GM23248 (cell line): ENCODE data around the gene SLC43A1. TPM values are rescaled to one million over a fixed set of nuclear protein-coding genes. Genes with fewer than 3 reads are reported as not detected.

Experiments used
- DNase-seq: peaks from one replicate; pipeline ENCODE4 v3.0.0-alpha.2; 2015
- H2AFZ ChIP-seq: fragments of 200-600 bp; sonication (generic); 2 replicates; pipeline ENCODE4 v1.6.1; 2016; ENCODE audit warnings: antibody characterized with exemption
- H3F3A ChIP-seq: fragments of 200-600 bp; sonication (generic); 2 replicates; pipeline ENCODE4 v1.6.1; 2016; ENCODE audit warnings: mild to moderate bottlenecking, antibody characterized with exemption, mixed run types; ENCODE audit not compliant: insufficient read depth
- H3K27ac ChIP-seq: fragments of 200-600 bp; sonication (generic); 2 replicates; pipeline ENCODE4 v1.5.1; 2016; ENCODE audit warnings: mild to moderate bottlenecking
- H3K27me3 ChIP-seq: fragments of 200-600 bp; sonication (generic); replicated peaks from 2 replicates; pipeline ENCODE4 v1.6.1; 2016; ENCODE audit warnings: mild to moderate bottlenecking; ENCODE audit not compliant: insufficient read depth
- H3K36me3 ChIP-seq: fragments of 200-600 bp; sonication (generic); 2 replicates; pipeline ENCODE4 v1.6.1; 2016; ENCODE audit warnings: low read depth, mild to moderate bottlenecking
- H3K4me1 ChIP-seq: fragments of 200-600 bp; sonication (generic); 2 replicates; pipeline ENCODE4 v1.6.1; 2016; ENCODE audit warnings: mild to moderate bottlenecking; ENCODE audit not compliant: insufficient read depth
- H3K4me2 ChIP-seq: fragments of 200-600 bp; sonication (generic); one replicate; pipeline ENCODE4 v1.6.1; 2016; ENCODE audit warnings: mild to moderate bottlenecking; ENCODE audit not compliant: unreplicated experiment
- H3K4me3 ChIP-seq: fragments of 200-600 bp; sonication (generic); 2 replicates; pipeline ENCODE4 v1.5.1; 2016; ENCODE audit warnings: mild to moderate bottlenecking
- H3K79me2 ChIP-seq: fragments of 200-600 bp; sonication (generic); 2 replicates; pipeline ENCODE4 v1.6.1; 2016; ENCODE audit warnings: mild to moderate bottlenecking; ENCODE audit not compliant: insufficient read depth
- H3K9ac ChIP-seq: fragments of 200-600 bp; sonication (generic); 2 replicates; pipeline ENCODE4 v1.6.1; 2016; ENCODE audit warnings: mild to moderate bottlenecking
- H3K9me2 ChIP-seq: fragments of 200-600 bp; sonication (generic); 2 replicates; pipeline ENCODE4 v1.6.1; 2016; ENCODE audit warnings: mixed run types, mild to moderate bottlenecking, moderate library complexity; ENCODE audit not compliant: insufficient read depth
- H3K9me3 ChIP-seq: fragments of 200-600 bp; sonication (generic); one replicate; pipeline ENCODE4 v1.6.1; 2017; ENCODE audit warnings: low read depth
- H4K20me1 ChIP-seq: fragments of 200-600 bp; sonication (generic); 2 replicates; pipeline ENCODE4 v1.6.0; 2016; ENCODE audit not compliant: insufficient read depth
- EZH2 ChIP-seq: fragments of 200-600 bp; sonication (generic); IDR thresholded peaks from 2 replicates; pipeline ENCODE4 v1.6.1; 2018; ENCODE audit warnings: antibody characterized with exemption, mild to moderate bottlenecking; ENCODE audit not compliant: insufficient read depth, poor library complexity, severe bottlenecking
- EZH2phosphoT487 ChIP-seq: fragments of 200-600 bp; sonication (generic); IDR thresholded peaks from 2 replicates; pipeline ENCODE4 v1.6.1; 2018; ENCODE audit warnings: antibody characterized with exemption, moderate library complexity, mild to moderate bottlenecking, low read depth; ENCODE audit not compliant: insufficient read depth
- WGBS, 2 experiments: methylation state at CpG; one replicate each; pipeline ENCODE4 v1.1.6; 2015 to 2017; ENCODE audit warnings: low lambda C conversion rate in 2 of 2, low coverage in 1 of 2; ENCODE audit errors: missing lambda C conversion rate in 2 of 2; 5-methylcytosine and 5-hydroxymethylcytosine counted together
- in situ Hi-C: fragments of 300-500 bp; cut with MboI; formaldehyde crosslinking; loops from 2 replicates; pipeline ENCODE4 v1.15.0; 2020
- polyA plus RNA-seq: library from polyadenylated mRNA; unstranded; fragments of >200 nt; fragmentation: Nextera tagmentation; extraction: Ambion mirVana; gene quantifications from 2 replicates; pipeline ENCODE4 v1.2.1, GENCODE V29; 2016
- total RNA-seq: library from RNA; depleted of rRNA; stranded (reverse); fragments of >200 nt; shearing (Covaris generic); gene quantifications from 2 replicates; pipeline ENCODE4 v1.2.3, GENCODE V29; 2014

SLC43A1 gene
- total and polyA plus RNA-seq, 2 experiments from 2014 or later: 7.1 to 9.3 TPM

- Histone ChIP-seq H3K4me2 (no peak overlapping the region), H3K27me3 (0 out of 2 replicates have a peak, but pooled peaks cover 3% of the 10 kb centered on the region), H3K4me1 (0 out of 2 replicates have a peak, but pooled peaks cover 5% of the 10 kb centered on the region), H3K27ac (no peak overlapping the region), H2AFZ (no peak overlapping the region), H3F3A (no peaks in the 10 kb centered on the region), H3K36me3 (no peaks in the 10 kb centered on the region), H3K9ac (no peak overlapping the region), H3K4me3 (no peak overlapping the region), H3K9me2 (no peaks in the 10 kb centered on the region), H4K20me1 (no peaks in the 10 kb centered on the region), H3K79me2 (no peaks in the 10 kb centered on the region), H3K9me3 (no peaks in the 10 kb centered on the region)
- DNase-seq: no peak
- in situ Hi-C loops: no loop called here
- WGBS, 2 experiments: 37 to 39% methylated on average over 11 of the region's 11 CpGs
- no peak for TF ChIP-seq EZH2phosphoT487
- TF ChIP-seq EZH2: no peak
These were observed 36.4 kb downstream of the SLC43A1 start for GRCh38 chr11:57479021-57479663.

DNA sequence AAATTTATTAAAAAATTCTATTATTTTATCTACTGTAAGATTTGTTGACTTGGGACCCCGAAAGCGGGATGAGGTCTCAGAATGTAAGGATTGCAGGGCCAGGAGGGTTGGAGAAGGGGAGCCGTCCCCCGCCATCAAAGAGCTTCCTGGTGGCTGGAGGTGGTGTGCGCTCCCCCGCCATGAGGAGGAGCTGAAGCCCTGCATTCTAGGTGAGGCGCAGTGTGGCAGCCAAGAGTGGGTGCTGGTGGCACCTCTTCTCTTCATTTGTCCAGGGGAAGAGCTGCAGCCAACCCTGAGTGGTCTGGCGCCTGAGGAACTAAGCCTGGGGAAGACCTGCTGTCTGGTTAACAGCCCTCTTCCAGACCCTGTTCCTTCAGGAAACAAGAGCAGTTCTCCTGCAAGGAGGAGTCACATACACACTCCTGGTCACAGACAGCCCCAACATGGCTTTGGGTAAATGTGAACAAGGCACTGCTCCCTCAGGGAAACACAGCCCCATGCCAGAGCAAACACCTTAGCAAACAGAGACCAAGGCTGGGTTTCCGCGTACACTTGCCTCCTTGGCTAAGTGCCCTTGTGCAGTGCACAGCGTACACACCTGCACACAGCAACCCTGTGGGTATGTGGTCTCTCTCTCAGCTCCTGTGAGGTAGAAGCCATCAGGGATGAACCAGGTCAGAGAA lies 37.9 kb downstream of the SLC43A1 start:
- in situ Hi-C loops: no loop called here
- no peak for DNase-seq
- H3K36me3 ChIP-seq: no peaks in the 10 kb centered on the region
- H3K4me1 ChIP-seq: no peaks in the 10 kb centered on the region
- H3K4me3 ChIP-seq: no peak overlapping the region
- H3K27me3 ChIP-seq: 0 out of 2 replicates have a peak, but pooled peaks cover 3% of the 10 kb centered on the region
- H3F3A ChIP-seq: no peaks in the 10 kb centered on the region
- no peaks in the 10 kb centered on the region for H3K9me2 ChIP-seq
- H3K4me2 ChIP-seq: no peak overlapping the region
- 95 to 98% methylated on average over 11 of the region's 11 CpGs for WGBS, 2 experiments
- no peaks in the 10 kb centered on the region for H4K20me1 ChIP-seq
- H3K79me2 ChIP-seq: no peaks in the 10 kb centered on the region
- H2AFZ ChIP-seq: no peak overlapping the region
- no peaks in the 10 kb centered on the region for H3K9me3 ChIP-seq
- TF ChIP-seq EZH2phosphoT487: no peak
- TF ChIP-seq EZH2: no peak
- no peak overlapping the region for H3K9ac ChIP-seq
- no peak overlapping the region for H3K27ac ChIP-seq

DNA sequence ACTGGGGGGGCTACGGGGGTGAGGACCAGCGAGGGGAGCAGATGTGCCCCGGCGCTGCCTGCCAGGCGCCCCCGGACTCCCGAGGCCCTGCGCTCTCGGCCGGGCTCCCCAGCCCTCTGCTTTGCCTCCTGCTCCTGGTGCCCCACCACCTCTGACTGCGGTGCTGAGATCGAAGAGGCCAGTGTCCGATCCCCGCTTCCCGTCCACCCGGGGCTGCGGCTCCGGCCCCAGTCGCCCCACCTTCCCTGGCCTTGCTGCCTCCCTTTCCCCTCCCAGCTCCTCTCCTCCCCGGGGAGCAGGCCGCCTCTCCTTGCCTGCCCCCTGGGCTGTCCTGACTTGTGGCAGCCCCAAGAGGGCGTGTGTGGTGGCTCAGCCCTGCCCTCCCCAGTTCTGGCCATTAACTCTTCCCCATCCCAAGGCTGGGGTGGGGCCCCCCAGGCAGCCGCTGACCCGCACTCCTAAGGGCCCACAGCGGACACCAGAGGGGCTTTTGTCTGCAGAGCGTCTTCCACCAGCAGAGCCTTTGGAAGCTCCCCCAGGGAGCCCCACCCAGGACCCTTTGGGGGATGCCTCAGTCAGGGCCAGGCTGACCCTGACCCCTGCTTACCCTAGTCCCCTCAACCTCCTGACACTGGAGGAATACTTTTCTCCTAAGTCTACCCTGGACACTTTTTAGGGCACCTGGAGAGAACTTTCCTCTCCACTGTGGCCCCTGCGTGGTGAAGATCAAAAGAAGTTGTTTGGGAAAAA lies 38.6 kb downstream of the SLC43A1 start:
- Histone ChIP-seq H3K4me3 (no peak overlapping the region), H3K27me3 (no peaks in the 10 kb centered on the region), H3K4me2 (no peak overlapping the region), H3K9me3 (no peaks in the 10 kb centered on the region), H3K9ac (no peak overlapping the region), H3K36me3 (no peaks in the 10 kb centered on the region), H3K9me2 (no peaks in the 10 kb centered on the region), H2AFZ (no peak overlapping the region), H3K4me1 (no peaks in the 10 kb centered on the region), H4K20me1 (no peaks in the 10 kb centered on the region), H3K79me2 (no peaks in the 10 kb centered on the region), H3K27ac (no peak overlapping the region), H3F3A (no peaks in the 10 kb centered on the region)
- in situ Hi-C loops: no loop called here
- 59 to 69% methylated on average over 16 to 27 of the region's 27 CpGs for WGBS, 2 experiments
- peak; percentile 26 for DNase-seq
- TF ChIP-seq EZH2 (no peak), EZH2phosphoT487 (no peak)

DNA sequence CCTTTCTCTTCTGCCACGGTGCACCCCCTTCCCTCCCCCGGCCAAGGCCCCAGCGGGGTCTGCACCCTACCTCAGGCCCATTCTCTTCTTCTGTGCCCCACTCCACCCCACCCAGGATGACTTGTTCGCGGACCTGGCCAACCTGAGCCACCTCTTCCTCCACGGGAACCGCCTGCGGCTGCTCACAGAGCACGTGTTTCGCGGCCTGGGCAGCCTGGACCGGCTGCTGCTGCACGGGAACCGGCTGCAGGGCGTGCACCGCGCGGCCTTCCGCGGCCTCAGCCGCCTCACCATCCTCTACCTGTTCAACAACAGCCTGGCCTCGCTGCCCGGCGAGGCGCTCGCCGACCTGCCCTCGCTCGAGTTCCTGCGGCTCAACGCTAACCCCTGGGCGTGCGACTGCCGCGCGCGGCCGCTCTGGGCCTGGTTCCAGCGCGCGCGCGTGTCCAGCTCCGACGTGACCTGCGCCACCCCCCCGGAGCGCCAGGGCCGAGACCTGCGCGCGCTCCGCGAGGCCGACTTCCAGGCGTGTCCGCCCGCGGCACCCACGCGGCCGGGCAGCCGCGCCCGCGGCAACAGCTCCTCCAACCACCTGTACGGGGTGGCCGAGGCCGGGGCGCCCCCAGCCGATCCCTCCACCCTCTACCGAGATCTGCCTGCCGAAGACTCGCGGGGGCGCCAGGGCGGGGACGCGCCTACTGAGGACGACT lies 39.3 kb downstream of the SLC43A1 start:
- Histone ChIP-seq H3K9me2 (no peaks in the 10 kb centered on the region), H4K20me1 (no peaks in the 10 kb centered on the region), H3K4me1 (no peaks in the 10 kb centered on the region), H2AFZ (no peak overlapping the region), H3K4me3 (no peak overlapping the region), H3K27ac (no peak overlapping the region), H3K9ac (no peak overlapping the region), H3K4me2 (no peak overlapping the region), H3K27me3 (no peaks in the 10 kb centered on the region), H3K36me3 (no peaks in the 10 kb centered on the region), H3K9me3 (no peaks in the 10 kb centered on the region), H3F3A (no peaks in the 10 kb centered on the region), H3K79me2 (no peaks in the 10 kb centered on the region)
- in situ Hi-C loops: no loop called here
- 73 to 80% methylated on average over 18 to 79 of the region's 80 CpGs for WGBS, 2 experiments
- no peak for DNase-seq
- no peak for TF ChIP-seq EZH2phosphoT487
- no peak for TF ChIP-seq EZH2
